Adrenal gland (tissue), 12 donors: ENCODE results near the gene PKD2L1. TPM values are rescaled to one million over a fixed set of nuclear protein-coding genes. Genes with fewer than 3 reads are reported as not detected.

Experiments
- DNase-seq, 7 donors: peaks; one replicate each; pipeline ENCODE4 v3.0.0-alpha.2; 2019 to 2020
- H3K27ac ChIP-seq, 5 donors: fragments of 200-600 bp; sonication (generic) in 4 of 5; 1 replicate in 3 of 5; 2 replicates in 2 of 5; pipeline versions ENCODE4 v1.5.1 to v1.8.0; 2016 to 2020; ENCODE audit warnings: mild to moderate bottlenecking in 1 of 5
- H3K27me3 ChIP-seq: fragments of 200-600 bp; 2 replicates; pipeline ENCODE4 v1.8.0; 2021
- H3K36me3 ChIP-seq, 2 donors: fragments of 200-600 bp; replicated peaks in 1 of 2; 1 replicate in 1 of 2; 2 replicates in 1 of 2; pipeline versions ENCODE4 v1.5.1 to v1.8.0; 2018 to 2022
- H3K4me1 ChIP-seq, 2 donors: fragments of 200-600 bp; replicated peaks in 1 of 2; 1 replicate in 1 of 2; 2 replicates in 1 of 2; pipeline versions ENCODE4 v1.5.1 to v1.8.0; 2018 to 2021
- H3K4me3 ChIP-seq, 4 donors: fragments of 200-600 bp; sonication (generic) in 3 of 4; one replicate each; pipeline ENCODE4 v1.5.1; 2016 to 2018
- H3K9me3 ChIP-seq, 3 donors: fragments of 200-600 bp; sonication (generic) in 1 of 3; replicated peaks in 1 of 3; 1 replicate in 2 of 3; 2 replicates in 1 of 3; pipeline versions ENCODE4 v1.5.1 to v1.8.0; 2016 to 2021
- POLR2A ChIP-seq, 2 donors: fragments of 450-650 bp; IDR thresholded peaks; one replicate each; pipeline ENCODE4 v1.6.1; 2017; ENCODE audit warnings: antibody characterized with exemption in 2 of 2, mild to moderate bottlenecking in 2 of 2, moderate library complexity in 1 of 2
- WGBS, 4 donors: extraction: QIAGEN DNeasy Blood & Tissue Kit in 2 of 4; methylation state at CpG; one replicate each; pipeline versions ENCODE4 v1.1.5 to v1.1.7; 2013 to 2017; 5-methylcytosine and 5-hydroxymethylcytosine counted together
- intact Hi-C, 2 donors: fragments of 100-400 bp; cut with DNase I; formaldehyde crosslinking; loops; one replicate each; pipeline versions ENCODE4 v1.14.1 to v1.15.0; 2022 to 2023
- polyA plus RNA-seq, 3 donors: library from polyadenylated mRNA; stranded (reverse); fragments of 200-250 nt in 2 of 3; fragments of 350-450 nt in 1 of 3; fragmentation: Illumina TruSeq in 1 of 3; extraction: RNeasy Lipid Tissue Mini Kit (QIAGEN cat#74804) in 1 of 3; gene quantifications; one replicate each; pipeline ENCODE4 v1.2.3, GENCODE V29; 2013 to 2014
- total RNA-seq, 9 donors: library from RNA; depleted of rRNA in 4 of 9; stranded (reverse); fragments of >200 nt in 4 of 9; fragments of 120-200 nt in 1 of 9; fragmentation: NEBNext Ultra II Directional in 1 of 9; extraction: Animal tissue kit (Norgen Biotek cat#: 25700) in 1 of 9; gene quantifications; one replicate each; pipeline versions ENCODE4 v1.1.0 to v1.2.4, GENCODE V29; 2013 to 2023
- TF ChIP-seq, protein P1 (sequence below), 6 experiments: fragments of 450-650 bp in 4 of 6; fragments of 200-600 bp in 2 of 6; sonication (generic) in 1 of 6; IDR thresholded peaks; 1 replicate in 5 of 6; 2 replicates in 1 of 6; pipeline versions ENCODE4 v1.5.1 to v1.8.0; 2016 to 2021; ENCODE audit warnings: antibody characterized with exemption in 6 of 6, mild to moderate bottlenecking in 2 of 6, moderate library complexity in 1 of 6
- donor health status: healthy with polysubstance abuse.
- donor health status: Bipolar disorder and iron deficiency.
- donor health status: DM: yes; HTN: yes; CAD: no.
- donor health status: DM: no; HTN: no; CAD: no.
- donor health status: DM: no; HTN: no; CAD: no.
- donor health status: DM: yes; HTN: yes; CAD: no.

The PKD2L1 gene
- total and polyA plus RNA-seq, 12 donors, result 0.50 to 0.72 TPM; not detected in 10

- intact Hi-C loops, result no loop called here
- 58 to 71% (median 69%) methylated on average over 3 of the region's 3 CpGs for WGBS, 4 donors
Measured at GRCh38 chr10:100291356-100291755, 38.7 kb downstream of the PKD2L1 start.

GRCh38 chr10:100289641-100290040 lies 40.4 kb downstream of the PKD2L1 start:
- intact Hi-C loops, result no loop called here
- Histone ChIP-seq H3K4me3 (no peak overlapping the region), H3K9me3 (no peaks in the 10 kb centered on the region), H3K36me3 (no peaks in the 10 kb centered on the region), H3K27me3 (peaks cover 3% of the 10 kb centered on the region), H3K4me1 (peaks cover 10 to 19% of the 10 kb centered on the region in 2 donors), H3K27ac (no peak overlapping the region)
- 80 to 86% (median 85%) methylated on average over 2 of the region's 2 CpGs for WGBS, 4 donors
- DNase-seq, result no peak
- no peak for TF ChIP-seq POLR2A (IDR thresholded peaks at IDR 0.05)
- TF ChIP-seq, protein P1, sequence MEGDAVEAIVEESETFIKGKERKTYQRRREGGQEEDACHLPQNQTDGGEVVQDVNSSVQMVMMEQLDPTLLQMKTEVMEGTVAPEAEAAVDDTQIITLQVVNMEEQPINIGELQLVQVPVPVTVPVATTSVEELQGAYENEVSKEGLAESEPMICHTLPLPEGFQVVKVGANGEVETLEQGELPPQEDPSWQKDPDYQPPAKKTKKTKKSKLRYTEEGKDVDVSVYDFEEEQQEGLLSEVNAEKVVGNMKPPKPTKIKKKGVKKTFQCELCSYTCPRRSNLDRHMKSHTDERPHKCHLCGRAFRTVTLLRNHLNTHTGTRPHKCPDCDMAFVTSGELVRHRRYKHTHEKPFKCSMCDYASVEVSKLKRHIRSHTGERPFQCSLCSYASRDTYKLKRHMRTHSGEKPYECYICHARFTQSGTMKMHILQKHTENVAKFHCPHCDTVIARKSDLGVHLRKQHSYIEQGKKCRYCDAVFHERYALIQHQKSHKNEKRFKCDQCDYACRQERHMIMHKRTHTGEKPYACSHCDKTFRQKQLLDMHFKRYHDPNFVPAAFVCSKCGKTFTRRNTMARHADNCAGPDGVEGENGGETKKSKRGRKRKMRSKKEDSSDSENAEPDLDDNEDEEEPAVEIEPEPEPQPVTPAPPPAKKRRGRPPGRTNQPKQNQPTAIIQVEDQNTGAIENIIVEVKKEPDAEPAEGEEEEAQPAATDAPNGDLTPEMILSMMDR (IDR thresholded peaks at IDR 0.05), result no peak

More at GRCh38 chr10:100291356-100291755, 38.7 kb downstream of the PKD2L1 start:
- DNase-seq, result peak in 1 of 7 donors; percentile 13
- Histone ChIP-seq H3K27me3 (peaks cover 8% of the 10 kb centered on the region), H3K36me3 (no peaks in the 10 kb centered on the region), H3K4me1 (peaks cover 0 to 8% of the 10 kb centered on the region in 2 donors), H3K4me3 (no peak overlapping the region), H3K9me3 (no peaks in the 10 kb centered on the region), H3K27ac (peak overlapping the region in 2 of 5 donors; percentile 49 to 54)
- TF ChIP-seq POLR2A (IDR thresholded peaks at IDR 0.05), result no peak
- TF ChIP-seq, protein P1 (IDR thresholded peaks at IDR 0.05), result no peak

DNA sequence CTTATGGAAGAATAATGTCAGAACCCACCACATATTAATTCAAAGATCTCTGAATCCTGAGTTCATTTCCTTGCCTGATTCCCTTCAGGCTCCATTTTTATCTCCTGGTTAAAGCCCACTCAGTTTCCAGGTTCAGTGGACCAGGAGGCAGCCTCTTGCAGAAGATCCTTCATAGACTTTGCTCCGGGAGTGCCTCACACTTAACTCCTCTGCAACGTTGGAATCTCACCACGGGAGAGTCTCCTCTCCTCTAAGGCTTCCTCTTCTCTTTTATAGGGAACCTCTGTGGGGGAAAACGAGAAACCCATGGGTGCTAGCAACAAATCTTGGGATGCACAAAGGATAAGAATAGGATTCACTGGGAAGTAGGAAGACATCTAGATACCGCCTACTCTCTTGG lies 41.8 kb downstream of the PKD2L1 start:
- peaks cover 10 to 34% of the 10 kb centered on the region in 2 donors for H3K4me1 ChIP-seq
- intact Hi-C loops, result no loop called here
- no peaks in the 10 kb centered on the region for H3K27me3 ChIP-seq
- H3K4me3 ChIP-seq, result no peak overlapping the region
- WGBS, 4 donors, result 65 to 82% (median 75%) methylated on average over 5 of the region's 5 CpGs
- H3K36me3 ChIP-seq, result no peaks in the 10 kb centered on the region
- no peaks in the 10 kb centered on the region for H3K9me3 ChIP-seq
- TF ChIP-seq, protein P1 (IDR thresholded peaks at IDR 0.05), result no peak
- no peak for TF ChIP-seq POLR2A (IDR thresholded peaks at IDR 0.05)
- DNase-seq, result no peak
- no peak overlapping the region for H3K27ac ChIP-seq

DNA sequence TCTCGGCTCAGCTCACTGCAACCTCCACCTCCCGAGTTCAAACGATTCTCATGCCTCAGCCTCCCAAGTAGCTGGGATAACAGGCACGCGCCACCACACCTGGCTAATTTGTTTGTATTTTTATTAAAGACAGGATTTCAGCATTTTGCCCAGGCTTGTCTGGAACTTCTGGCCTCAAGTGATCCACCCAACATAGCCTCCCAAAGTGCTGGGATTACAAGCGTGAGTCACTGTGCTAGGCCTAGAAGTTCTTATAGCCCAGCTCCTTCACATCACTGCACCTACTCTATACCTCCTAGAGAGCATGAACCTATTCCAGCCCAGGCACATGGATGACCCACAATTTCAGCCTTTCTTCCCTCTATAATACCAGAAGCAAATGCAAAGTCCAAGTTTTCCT lies 42.3 kb downstream of the PKD2L1 start:
- peaks cover 10 to 38% of the 10 kb centered on the region in 2 donors for H3K4me1 ChIP-seq
- TF ChIP-seq, protein P1 (IDR thresholded peaks at IDR 0.05), result no peak
- TF ChIP-seq POLR2A (IDR thresholded peaks at IDR 0.05), result no peak
- no peak overlapping the region for H3K27ac ChIP-seq
- no peak for DNase-seq
- no peak overlapping the region for H3K4me3 ChIP-seq
- WGBS, 4 donors, result 88 to 97% (median 97%) methylated on average over 6 of the region's 6 CpGs
- intact Hi-C loops, result no loop called here
- no peaks in the 10 kb centered on the region for H3K27me3 ChIP-seq
- H3K36me3 ChIP-seq, result no peaks in the 10 kb centered on the region
- no peaks in the 10 kb centered on the region for H3K9me3 ChIP-seq
